GM21576 (cell line): ENCODE data around the gene CDV3.

Source experiments
- ATAC-seq: cut with Tn5 transposase; IDR thresholded peaks from one replicate; pipeline ENCODE4 v1.9.1; 2021; ENCODE audit warnings: mild to moderate bottlenecking, moderate library complexity; ENCODE audit not compliant: unreplicated experiment

CDV3 gene

GRCh38 chr3:133599280-133599679 is 25.8 kb downstream of the CDV3 start:
- no peak for ATAC-seq

- ATAC-seq, result no peak
Observed at GRCh38 chr3:133600572-133601081, 27.1 kb downstream of the CDV3 start.

- ATAC-seq, result no peak
Observed at GRCh38 chr3:133606342-133606741, 32.9 kb downstream of the CDV3 start.

- ATAC-seq, result no peak
Observed at GRCh38 chr3:133606902-133607301, 33.4 kb downstream of the CDV3 start.

- ATAC-seq, result no peak
Observed at GRCh38 chr3:133607816-133608215, 34.3 kb downstream of the CDV3 start.

- ATAC-seq, result no peak
Observed at GRCh38 chr3:133608388-133608787, 34.9 kb downstream of the CDV3 start.

GRCh38 chr3:133610031-133610430 is 36.5 kb downstream of the CDV3 start:
- ATAC-seq, result no peak

GRCh38 chr3:133611534-133611933 is 38.0 kb downstream of the CDV3 start:
- ATAC-seq, result no peak

GRCh38 chr3:133620066-133620784 is 46.7 kb downstream of the CDV3 start:
- peak; percentile 99 for ATAC-seq

GRCh38 chr3:133627789-133628188 is 54.3 kb downstream of the CDV3 start:
- ATAC-seq, result no peak

- ATAC-seq, result no peak
Observed at GRCh38 chr3:133629146-133629545, 55.7 kb downstream of the CDV3 start.

GRCh38 chr3:133633439-133633838 is 60.0 kb downstream of the CDV3 start:
- ATAC-seq, result no peak
